GM12878 (cell line): ENCODE data around the gene MAGI1.

Source experiments
- BCLAF1 ChIP-seq: fragments of 450-650 bp; IDR thresholded peaks from 2 replicates; pipeline ENCODE4 v1.6.1; 2017; ENCODE audit warnings: antibody characterized with exemption, mild to moderate bottlenecking, moderate library complexity
- CHD4 ChIP-seq: fragments of 200-600 bp; sonication (generic); IDR thresholded peaks from 2 replicates; pipeline ENCODE4 v1.6.1; 2016; ENCODE audit warnings: mild to moderate bottlenecking
- CTCF ChIP-seq, 3 experiments: IDR thresholded peaks in 2 of 3; conservative IDR thresholded peaks in 1 of 3; 2 replicates each; pipeline ENCODE4 v1.5.1; 2011; ENCODE audit warnings: low read depth in 3 of 3, low read length in 3 of 3, mild to moderate bottlenecking in 3 of 3, control low read depth in 2 of 3, moderate library complexity in 2 of 3, inconsistent platforms in 1 of 3, mixed read lengths in 1 of 3; ENCODE audit not compliant: control insufficient read depth in 2 of 3, insufficient read depth in 1 of 3; ENCODE audit errors: extremely low read depth in 1 of 3
- ETV6 ChIP-seq, 2 experiments: fragments of 450-650 bp in 1 of 2; IDR thresholded peaks in 1 of 2; conservative IDR thresholded peaks in 1 of 2; 2 replicates each; pipeline ENCODE4 v1.6.1; 2014; ENCODE audit warnings: antibody characterized with exemption in 1 of 2, borderline replicate concordance in 1 of 2, low read depth in 1 of 2, mild to moderate bottlenecking in 1 of 2, moderate library complexity in 1 of 2
- EZH2 ChIP-seq: IDR thresholded peaks from 2 replicates; pipeline ENCODE4 v1.6.1; 2012; ENCODE audit warnings: low read depth, mild to moderate bottlenecking, control low read depth, inconsistent platforms, low read length, borderline replicate concordance; ENCODE audit not compliant: control insufficient read depth
- JUNB ChIP-seq: IDR thresholded peaks from 2 replicates; pipeline ENCODE4 v1.6.1; 2016; ENCODE audit warnings: antibody characterized with exemption, mild to moderate bottlenecking
- KAT2A ChIP-seq: conservative IDR thresholded peaks from 2 replicates; pipeline ENCODE4 v1.6.1; 2011; ENCODE audit warnings: low read depth, low read length; ENCODE audit not compliant: control insufficient read depth
- POLR2A ChIP-seq: IDR thresholded peaks from 2 replicates; pipeline ENCODE4 v1.6.1; 2011; ENCODE audit warnings: low read depth, mild to moderate bottlenecking, low read length
- POLR2AphosphoS5 ChIP-seq: IDR thresholded peaks from 2 replicates; pipeline ENCODE4 v1.6.1; 2011; ENCODE audit warnings: mild to moderate bottlenecking, low read length, inconsistent platforms
- POU2F2 ChIP-seq: IDR thresholded peaks from 3 replicates; pipeline ENCODE4 v1.6.1; 2011; ENCODE audit warnings: low read depth, mild to moderate bottlenecking, low read length, borderline replicate concordance
- REST ChIP-seq: IDR thresholded peaks from 2 replicates; pipeline ENCODE4 v1.6.1; 2012; ENCODE audit warnings: mild to moderate bottlenecking, low read depth, low read length
- SIN3A ChIP-seq: IDR thresholded peaks from 2 replicates; pipeline ENCODE4 v1.6.1; 2012; ENCODE audit warnings: low read depth, low read length, improper control_type of control experiment
- TAF1 ChIP-seq: IDR thresholded peaks from 2 replicates; pipeline ENCODE4 v1.6.1; 2011; ENCODE audit warnings: mild to moderate bottlenecking, low read depth, low read length, borderline replicate concordance

- TF ChIP-seq CTCF (IDR thresholded peaks at IDR 0.05 in 2 of 3, conservative IDR thresholded peaks at IDR 0.05 in 1 of 3; ENCODE audit: control insufficient read depth in 2 of 3, extremely low read depth in 1 of 3, insufficient read depth in 1 of 3, low read depth in 3 of 3, low read length in 3 of 3) = no peak
- no peak for TF ChIP-seq SIN3A
- TF ChIP-seq BCLAF1 = no peak
- TF ChIP-seq POU2F2 = no peak
- no peak for TF ChIP-seq EZH2
- TF ChIP-seq POLR2A = no peak
- TF ChIP-seq CHD4 = no peak
- no peak for TF ChIP-seq TAF1
- no peak for TF ChIP-seq KAT2A
- no peak for TF ChIP-seq POLR2AphosphoS5
- no peak for TF ChIP-seq ETV6 (conservative IDR thresholded peaks at IDR 0.05 in 1 of 2, IDR thresholded peaks at IDR 0.05 in 1 of 2; ENCODE audit: borderline replicate concordance in 1 of 2, low read depth in 1 of 2)
- TF ChIP-seq JUNB = no peak
- no peak for TF ChIP-seq REST
These were observed 449.8 kb downstream of the MAGI1 start for GRCh38 chr3:65588884-65589283.
